Pancreas (tissue), 10 donors: ENCODE data around the gene OR13C9. TPM values are rescaled to one million over a fixed set of nuclear protein-coding genes. Genes with fewer than 3 reads are reported as not detected.
"Not testable (repeated sequence)": the region's sequence is repeated elsewhere in the genome, so short reads cannot be mapped to it uniquely, and the experiment has no call there.

Experiments
- ATAC-seq, 4 donors: fragments of 200-7000 bp; cut with Tn5 transposase; one replicate each; pipeline versions ENCODE4 v1.8.0 to v1.9.1; 2020; ENCODE audit warnings: mild to moderate bottlenecking in 4 of 4, moderate library complexity in 4 of 4
- DNase-seq, 6 donors: peaks; one replicate each; pipeline ENCODE4 v3.0.0-alpha.2; 2020
- FAIRE-seq: peaks from 2 replicates; lab custom pipeline; 2012; peaks lifted over from hg19 to GRCh38; lab: Jason Lieb, UNC
- H3K27ac ChIP-seq, 4 donors: fragments of 200-600 bp; sonication (generic); 1 replicate in 3 of 4; 2 replicates in 1 of 4; pipeline versions ENCODE4 v1.5.0 to v1.8.0; 2020
- H3K27me3 ChIP-seq, 4 donors: fragments of 200-600 bp; one replicate each; pipeline ENCODE4 v1.8.0; 2021
- H3K36me3 ChIP-seq, 3 donors: fragments of 200-600 bp; sonication (generic) in 1 of 3; one replicate each; pipeline versions ENCODE4 v1.5.0 to v1.8.0; 2020 to 2021
- H3K4me1 ChIP-seq, 3 donors: fragments of 200-600 bp; one replicate each; pipeline ENCODE4 v1.8.0; 2021
- H3K4me3 ChIP-seq, 4 donors: fragments of 200-600 bp; sonication (generic) in 2 of 4; one replicate each; pipeline versions ENCODE4 v1.5.0 to v1.8.0; 2020 to 2021
- H3K9me3 ChIP-seq, 4 donors: fragments of 200-600 bp; one replicate each; pipeline ENCODE4 v1.8.0; 2021
- CTCF ChIP-seq, 4 donors: fragments of 200-600 bp; sonication (generic) in 3 of 4; IDR thresholded peaks; one replicate each; pipeline versions ENCODE4 v1.5.0 to v1.8.0; 2021; ENCODE audit warnings: antibody characterized with exemption in 4 of 4
- WGBS, 2 donors: extraction: QIAGEN DNeasy Blood & Tissue Kit; methylation state at CpG; one replicate each; pipeline ENCODE4 v1.1.7; 2013; 5-methylcytosine and 5-hydroxymethylcytosine counted together
- intact Hi-C, 3 donors: fragments of 100-400 bp; cut with DNase I; formaldehyde crosslinking; loops; one replicate each; pipeline versions ENCODE4 v1.11.1 to v1.14.2; 2022
- polyA plus RNA-seq, 2 donors: library from polyadenylated mRNA; stranded (reverse); fragments of 200-250 nt; gene quantifications; one replicate each; pipeline ENCODE4 v1.2.3, GENCODE V29; 2013
- total RNA-seq, 6 donors: library from RNA; stranded (reverse); fragmentation: NEBNext Ultra II Directional in 4 of 6; extraction: Animal tissue kit (Norgen Biotek cat#: 25700) in 4 of 6; gene quantifications; one replicate each; pipeline versions ENCODE4 v1.2.1 to v1.2.4, GENCODE V29; 2021 to 2023
- donor health status: healthy with polysubstance abuse.
- donor health status: DM: no; HTN: no; CAD: no; lungs with moderate emphysema.
- donor health status: DM: no; HTN: no; CAD: no.
- donor health status: control.
- donor health status: control.
- donor health status: Bipolar disorder and iron deficiency.
- donor health status: DM: yes; HTN: yes; CAD: no.
- donor health status: DM: no; HTN: no; CAD: no.
- donor health status: DM: no; HTN: no; CAD: no.
- donor health status: DM: yes; HTN: yes; CAD: no.

OR13C9 gene
- total and polyA plus RNA-seq, 8 donors: not detected

DNA sequence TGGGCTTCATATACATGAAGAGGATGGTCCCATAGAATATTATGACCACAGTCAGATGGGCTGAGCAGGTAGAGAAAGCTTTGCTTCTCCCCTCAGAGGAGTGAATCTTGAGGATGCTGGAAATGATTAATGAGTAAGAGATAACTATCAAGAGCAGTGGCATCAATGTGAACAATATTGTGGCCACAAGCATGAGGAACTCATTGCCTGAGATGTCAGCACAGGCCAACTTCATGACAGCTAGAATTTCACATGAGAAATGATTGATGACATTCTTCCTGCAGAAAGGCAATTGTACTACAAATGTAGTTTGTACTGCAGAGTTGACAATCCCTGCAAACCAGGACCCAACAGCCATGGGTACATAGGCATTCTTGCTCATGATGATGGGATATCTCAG, 586 bp downstream of the OR13C9 start:
- H3K9me3 ChIP-seq: no peaks in the 10 kb centered on the region
- no peak overlapping the region for H3K4me3 ChIP-seq
- no peaks in the 10 kb centered on the region for H3K4me1 ChIP-seq
- intact Hi-C loops: no loop called here
- no peak overlapping the region for H3K27ac ChIP-seq
- FAIRE-seq (no peak), DNase-seq (no peak), ATAC-seq (no peak)
- no peaks in the 10 kb centered on the region for H3K36me3 ChIP-seq
- no peaks in the 10 kb centered on the region for H3K27me3 ChIP-seq
- no peak for TF ChIP-seq CTCF (IDR thresholded peaks at IDR 0.05)

DNA sequence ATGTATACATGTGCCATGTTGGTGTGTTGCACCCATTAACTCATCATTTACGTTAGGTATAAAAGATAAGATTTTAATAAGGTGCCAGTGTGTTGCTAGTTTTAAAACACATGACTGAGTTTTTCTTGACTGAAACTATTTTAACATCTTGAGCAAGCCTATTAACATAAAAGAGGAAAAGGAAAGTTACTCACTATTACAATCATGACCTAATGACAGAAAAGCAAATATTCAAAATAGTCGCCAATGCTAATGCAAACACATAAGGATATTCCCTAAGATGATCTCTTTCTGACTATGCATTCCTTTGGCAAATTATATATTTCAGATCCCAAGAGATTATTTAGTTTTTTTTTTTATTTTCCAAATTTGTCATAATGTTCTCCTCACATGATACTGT, 6.8 kb downstream of the OR13C9 start:
- no peaks in the 10 kb centered on the region for H3K36me3 ChIP-seq
- H3K9me3 ChIP-seq: no peaks in the 10 kb centered on the region
- no peak overlapping the region for H3K4me3 ChIP-seq
- no peaks in the 10 kb centered on the region for H3K27me3 ChIP-seq
- no peaks in the 10 kb centered on the region for H3K4me1 ChIP-seq
- H3K27ac ChIP-seq: no peak overlapping the region
- 54 to 58% methylated on average over 2 of the region's 2 CpGs for WGBS, 2 donors
- no peak for FAIRE-seq
- no peak for TF ChIP-seq CTCF (IDR thresholded peaks at IDR 0.05)
- intact Hi-C loops: no loop called here
- ATAC-seq: no peak
- no peak for DNase-seq

DNA sequence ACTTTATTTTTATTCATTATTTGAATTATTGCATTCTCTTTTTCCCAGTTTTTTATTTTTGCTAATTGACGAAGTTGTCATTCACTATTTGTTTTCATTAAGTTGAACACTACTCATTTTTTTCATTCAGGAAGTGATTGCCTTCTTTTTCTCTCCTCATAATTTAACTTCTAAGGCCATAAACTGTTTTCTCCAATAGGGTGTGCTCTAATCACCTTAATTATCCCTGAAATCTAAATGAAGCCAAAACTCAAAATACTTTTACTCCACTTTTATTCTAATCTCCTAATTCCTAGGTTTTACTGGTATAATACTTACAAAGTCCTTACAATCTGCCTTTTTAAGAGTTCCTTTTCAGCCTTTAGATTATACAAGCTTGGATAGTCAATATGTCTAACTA, 9.7 kb downstream of the OR13C9 start:
- FAIRE-seq: no peak
- no peak for DNase-seq
- no peak for TF ChIP-seq CTCF (IDR thresholded peaks at IDR 0.05)

GRCh38 chr9:104606152-104606551, 11.9 kb downstream of the OR13C9 start:
- no peak for FAIRE-seq
- intact Hi-C loops: no loop called here
- Histone ChIP-seq H3K36me3 (no peaks in the 10 kb centered on the region), H3K27ac (no peak overlapping the region), H3K4me1 (no peaks in the 10 kb centered on the region), H3K9me3 (no peaks in the 10 kb centered on the region), H3K4me3 (no peak overlapping the region), H3K27me3 (no peaks in the 10 kb centered on the region)
- no peak for ATAC-seq
- WGBS, 2 donors: 66 to 89% methylated on average over 2 of the region's 2 CpGs
- TF ChIP-seq CTCF (IDR thresholded peaks at IDR 0.05): no peak
- DNase-seq: no peak

More for the DNA sequence above, 9.7 kb downstream of the OR13C9 start:
- H3K27me3 ChIP-seq: no peaks in the 10 kb centered on the region
- intact Hi-C loops: no loop called here
- H3K36me3 ChIP-seq: no peaks in the 10 kb centered on the region
- H3K27ac ChIP-seq: no peak overlapping the region
- H3K9me3 ChIP-seq: no peaks in the 10 kb centered on the region
- WGBS, 2 donors: 16 to 32% methylated on average over 1 of the region's 1 CpG
- ATAC-seq: no peak
- H3K4me3 ChIP-seq: no peak overlapping the region
- no peaks in the 10 kb centered on the region for H3K4me1 ChIP-seq

DNA sequence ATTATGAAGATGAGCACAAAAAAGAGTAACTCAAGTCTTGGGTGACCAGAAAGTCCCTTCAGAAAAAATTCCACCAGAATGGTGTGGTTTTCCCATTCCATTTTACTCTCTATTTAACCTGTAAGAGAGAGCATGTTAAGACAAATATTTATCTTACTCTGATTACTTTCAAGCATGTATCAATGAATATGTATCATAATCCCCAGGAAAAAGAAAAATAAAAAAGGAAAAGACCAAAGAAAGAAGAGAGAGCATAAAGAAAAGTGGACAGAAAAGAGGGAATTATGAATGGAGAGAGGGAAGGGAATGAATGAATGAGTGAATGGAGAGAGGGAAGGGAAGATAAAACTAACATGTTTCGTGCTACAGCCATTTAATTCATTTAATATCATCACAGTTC, 12.5 kb downstream of the OR13C9 start, which contains the start of gene OR13C2:
Gene OR13C2 (minus strand): TSS at position 101 of the 400 bp plus-strand sequence. CDS start 0 bp downstream, at position 101.
- ATAC-seq, H3K36me3 ChIP-seq: not testable (repeated sequence)
- WGBS, 2 donors: 59 to 68% methylated on average over 1 of the region's 1 CpG

More for the DNA sequence above, 12.5 kb downstream of the OR13C9 start, which contains the start of gene OR13C2:
- intact Hi-C loops, H3K27ac ChIP-seq, DNase-seq, H3K4me3 ChIP-seq, FAIRE-seq, H3K4me1 ChIP-seq, H3K9me3 ChIP-seq, H3K27me3 ChIP-seq: not testable (repeated sequence)
